Neural progenitor cell (in vitro differentiated cells): ENCODE measurements around the gene BIRC5.

Source experiments
- CTCF ChIP-seq: fragments of 200-600 bp; sonication (generic); IDR thresholded peaks from 2 replicates; pipeline ENCODE4 v1.5.1; 2017; ENCODE audit warnings: antibody characterized with exemption, mild to moderate bottlenecking
- EZH2 ChIP-seq: fragments of 200-600 bp; sonication (generic); IDR thresholded peaks from 2 replicates; pipeline ENCODE4 v1.6.1; 2017; ENCODE audit warnings: antibody characterized with exemption, mild to moderate bottlenecking, moderate library complexity
- EZH2phosphoT487 ChIP-seq: fragments of 200-600 bp; sonication (generic); IDR thresholded peaks from 2 replicates; pipeline ENCODE4 v1.6.1; 2017; ENCODE audit warnings: antibody characterized with exemption

- TF ChIP-seq CTCF (no peak), EZH2phosphoT487 (no peak), EZH2 (no peak)
These were observed 51.1 kb downstream of the BIRC5 start for GRCh38 chr17:78265121-78265520.
